ENCODE results near the gene CACNA1G.

GRCh38 chr17:50563092-50563511 is 2.6 kb downstream of the CACNA1G start:
- TF ChIP-seq CTCF (IDR thresholded peaks at IDR 0.05; ENCODE audit: insufficient read depth, low read depth, low read length) (no peak), EZH2 (IDR thresholded peaks at IDR 0.05; ENCODE audit: insufficient read depth, low read length) (no peak)
